Measurements from ENCODE around the gene CCDC148.
A peak's percentile ranks its signal among the peaks of the same experiment; 100 is the strongest.

Gene CCDC148

DNA sequence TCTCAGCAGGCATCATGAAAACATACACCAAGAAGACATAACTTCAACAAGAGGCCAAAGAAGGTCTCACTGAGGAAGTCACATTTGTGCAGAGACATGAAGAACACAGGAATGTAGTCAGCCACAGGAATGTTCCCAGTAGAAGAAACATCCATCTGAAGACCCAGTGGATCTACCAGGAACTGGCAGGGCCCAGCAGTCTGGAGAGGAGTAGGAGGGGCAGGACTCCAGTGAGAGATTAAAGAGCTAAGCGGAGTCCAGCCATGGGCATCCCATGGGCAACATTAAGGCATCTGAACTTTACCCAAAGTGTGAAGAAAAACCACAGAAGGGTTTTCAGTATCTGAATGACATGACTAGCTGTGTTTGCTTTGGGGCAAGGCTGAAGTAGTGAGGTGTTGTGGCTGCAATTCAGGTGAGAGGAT lies 251.8 kb downstream of the CCDC148 start:
- ATAC-seq (ENCODE audit: low read depth) (no peak), DNase-seq (ENCODE audit: low spot score in 2 of 2) (no peak)
- Mint-ChIP-seq H3K4me1 (no peaks in the 10 kb centered on the region), H3K9me3 (no peaks in the 10 kb centered on the region), H3K4me3 (no peak overlapping the region), H3K27ac (no peak overlapping the region), H3K27me3 (no peaks in the 10 kb centered on the region), H3K36me3 (no peaks in the 10 kb centered on the region)

DNA sequence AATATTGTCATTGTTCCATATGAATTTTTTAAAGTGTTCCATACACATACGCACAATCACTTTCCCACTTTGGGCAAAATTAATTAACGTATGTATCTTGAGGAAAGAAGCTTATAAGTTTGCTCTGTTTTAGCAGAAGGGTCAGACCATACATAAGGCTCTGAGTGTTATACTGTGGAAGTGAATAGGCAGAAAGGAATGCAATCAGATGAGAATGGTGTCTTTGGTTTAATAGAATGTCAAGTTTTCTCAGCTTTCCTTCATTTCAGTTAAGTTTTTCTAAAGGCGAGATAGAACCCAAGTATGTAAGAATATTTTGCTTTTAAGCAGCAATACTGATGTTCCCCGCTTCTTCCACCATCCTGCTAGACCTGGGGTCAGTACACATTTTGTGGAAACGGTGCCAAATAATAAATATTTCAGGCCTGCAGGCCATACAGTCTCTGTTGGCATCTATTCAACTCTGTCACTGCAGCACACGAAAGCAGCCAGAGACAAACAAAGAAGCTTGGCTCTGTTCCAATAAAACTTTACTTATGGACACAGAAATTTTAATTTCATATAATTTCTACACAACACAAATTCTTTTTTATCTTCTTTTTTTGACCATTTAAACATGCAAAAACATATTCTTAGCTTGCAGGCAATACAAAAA lies 254.3 kb downstream of the CCDC148 start:
- H3K9me3 Mint-ChIP-seq = no peaks in the 10 kb centered on the region
- ATAC-seq (ENCODE audit: low read depth) = no peak
- DNase-seq (ENCODE audit: low spot score in 2 of 2) = no peak

DNA sequence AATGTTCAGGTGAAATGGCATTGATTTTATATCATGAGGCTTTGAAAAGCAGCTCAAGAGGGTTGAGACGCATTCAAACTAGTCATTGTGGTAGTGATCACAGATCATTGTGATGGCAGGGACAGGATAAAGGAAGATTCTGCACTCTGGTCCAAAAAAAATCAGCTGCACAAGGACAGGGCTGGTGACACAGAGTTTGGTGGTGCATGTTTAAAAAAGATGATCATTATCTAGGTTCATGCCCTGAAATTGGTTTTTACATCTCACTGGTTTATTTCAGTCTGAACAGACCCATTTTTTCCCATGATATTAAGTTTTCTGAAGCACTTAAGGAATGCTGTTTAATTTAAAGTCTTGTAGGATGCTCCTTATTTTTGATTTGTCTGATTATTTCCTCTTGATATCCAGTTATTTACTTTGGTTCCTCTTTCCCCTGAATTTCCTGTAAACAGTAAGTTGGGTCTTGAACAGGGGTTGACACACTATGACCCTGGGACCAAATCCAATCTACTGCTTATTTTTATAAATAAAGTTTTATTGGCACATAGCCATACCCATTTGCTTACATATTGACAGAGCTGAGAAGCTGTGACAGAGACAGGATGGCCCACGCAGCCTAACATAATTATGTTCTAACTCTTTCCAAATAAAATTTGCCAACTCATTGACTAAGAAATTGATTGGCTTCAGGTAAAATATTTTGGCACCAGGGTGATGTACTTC lies 256.5 kb downstream of the CCDC148 start:
- Mint-ChIP-seq H3K27ac (no peak overlapping the region), H3K4me1 (no peaks in the 10 kb centered on the region), H3K9me3 (no peaks in the 10 kb centered on the region), H3K27me3 (no peaks in the 10 kb centered on the region), H3K4me3 (no peak overlapping the region), H3K36me3 (no peaks in the 10 kb centered on the region)
- DNase-seq (ENCODE audit: low spot score in 2 of 2) = no peak
- ATAC-seq (ENCODE audit: low read depth) = no peak

More for the DNA sequence above, 254.3 kb downstream of the CCDC148 start:
- Mint-ChIP-seq H3K4me1 (no peaks in the 10 kb centered on the region), H3K4me3 (no peak overlapping the region), H3K27me3 (no peaks in the 10 kb centered on the region), H3K36me3 (no peaks in the 10 kb centered on the region), H3K27ac (no peak overlapping the region)

DNA sequence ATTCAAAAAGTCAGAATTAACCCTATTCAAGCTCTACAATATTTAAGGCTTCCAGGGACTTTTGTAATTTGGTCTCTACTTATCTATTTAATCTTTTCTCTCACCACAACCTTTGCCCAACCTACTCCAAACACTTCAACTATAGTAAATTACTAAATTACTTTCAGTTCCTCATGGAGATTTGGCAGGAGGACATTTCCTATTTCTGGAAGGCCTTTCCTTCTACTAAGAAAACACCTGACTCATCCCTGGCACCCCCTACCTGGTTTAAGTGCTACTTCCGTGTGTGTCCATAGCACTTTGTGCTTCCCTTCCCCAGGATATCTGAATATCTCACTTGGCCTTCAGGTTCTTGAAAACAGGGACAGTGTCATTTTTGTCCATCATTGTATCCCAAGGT lies 258.6 kb downstream of the CCDC148 start:
- H3K4me1 Mint-ChIP-seq = no peaks in the 10 kb centered on the region
- no peaks in the 10 kb centered on the region for H3K36me3 Mint-ChIP-seq
- no peak for DNase-seq (ENCODE audit: low spot score in 2 of 2)
- no peaks in the 10 kb centered on the region for H3K9me3 Mint-ChIP-seq
- H3K27me3 Mint-ChIP-seq = peaks cover 2% of the 10 kb centered on the region
- no peak overlapping the region for H3K27ac Mint-ChIP-seq
- ATAC-seq (ENCODE audit: low read depth) = no peak
- H3K4me3 Mint-ChIP-seq = no peak overlapping the region

DNA sequence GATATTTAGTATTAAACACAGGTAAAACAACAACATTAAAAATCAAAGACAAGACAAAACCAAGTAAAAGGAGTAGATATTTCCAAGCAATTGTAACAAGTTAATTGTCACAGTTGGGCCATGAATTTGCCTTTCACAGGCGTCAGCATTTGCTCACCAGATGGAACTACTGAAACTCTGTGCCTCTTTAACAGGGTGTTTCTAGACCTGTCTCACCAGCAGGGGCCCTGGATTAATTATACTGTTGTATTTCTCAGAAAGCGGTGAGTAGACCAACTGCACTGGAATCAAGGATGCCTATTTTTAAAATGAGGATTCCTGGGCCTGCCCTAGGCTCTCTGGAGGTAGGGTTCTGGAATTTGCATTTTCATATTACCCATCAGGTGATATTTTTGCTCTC lies 262.3 kb downstream of the CCDC148 start:
- Mint-ChIP-seq H3K27me3 (peaks cover 2% of the 10 kb centered on the region), H3K9me3 (no peaks in the 10 kb centered on the region), H3K4me1 (peaks cover 12% of the 10 kb centered on the region), H3K27ac (no peak overlapping the region), H3K4me3 (no peak overlapping the region), H3K36me3 (no peaks in the 10 kb centered on the region)
- DNase-seq (ENCODE audit: low spot score in 2 of 2) (no peak), ATAC-seq (ENCODE audit: low read depth) (no peak)

DNA sequence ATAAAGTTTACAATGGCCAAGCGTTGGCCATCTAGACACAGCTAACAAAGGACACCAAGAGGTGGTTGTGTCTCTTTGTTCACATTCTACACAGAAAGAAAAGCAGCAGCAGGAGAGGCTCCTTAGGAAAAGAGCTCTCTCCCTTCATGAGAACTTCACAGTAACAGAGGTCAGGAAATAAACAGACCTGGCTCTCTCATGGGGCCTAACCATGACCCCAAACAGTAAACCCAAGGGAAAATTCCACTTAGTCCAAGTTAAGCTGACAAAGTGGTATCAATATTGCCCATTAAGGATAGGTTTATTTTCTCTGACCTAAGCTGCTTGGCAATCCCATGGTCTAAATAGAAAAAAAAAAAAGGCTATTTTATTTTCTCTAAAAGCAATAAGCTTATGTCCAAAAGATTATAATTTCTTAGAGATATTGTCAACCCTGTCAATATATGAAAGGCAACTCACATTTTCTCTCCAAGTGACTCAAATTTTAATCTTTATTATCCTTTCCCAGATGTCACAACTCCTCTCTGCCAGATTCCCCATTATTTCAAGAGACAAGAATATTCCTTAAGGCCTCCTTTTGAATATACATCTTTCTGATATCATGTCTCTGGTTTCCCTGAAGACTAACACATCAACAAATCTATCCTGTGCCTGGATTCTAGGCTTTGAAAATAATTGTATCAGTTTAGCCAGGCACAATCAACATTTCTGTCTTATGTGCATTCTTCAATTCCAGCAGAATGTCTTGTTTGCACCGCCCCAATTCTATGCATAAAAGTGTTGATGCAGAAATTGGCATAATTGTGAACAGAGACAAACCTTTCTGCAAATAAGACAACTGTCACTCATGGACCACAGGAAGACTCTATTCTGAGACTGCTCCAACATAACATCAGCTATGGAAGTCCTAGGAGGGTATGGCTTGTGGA lies 263.8 kb downstream of the CCDC148 start:
- DNase-seq (ENCODE audit: low spot score in 2 of 2) (no peak), ATAC-seq (ENCODE audit: low read depth) (no peak)
- Mint-ChIP-seq H3K36me3 (no peaks in the 10 kb centered on the region), H3K9me3 (no peaks in the 10 kb centered on the region), H3K27ac (no peak overlapping the region), H3K4me1 (peaks cover 12% of the 10 kb centered on the region), H3K4me3 (no peak overlapping the region), H3K27me3 (peaks cover 2% of the 10 kb centered on the region)

- H3K4me3 Mint-ChIP-seq = peak overlapping the region; percentile 67
Measured at GRCh38 chr2:158191076-158191895, 265.3 kb downstream of the CCDC148 start.

GRCh38 chr2:158189526-158189925 lies 267.0 kb downstream of the CCDC148 start:
- DNase-seq (ENCODE audit: low spot score in 2 of 2) (no peak), ATAC-seq (ENCODE audit: low read depth) (peak; percentile 60)
- Mint-ChIP-seq H3K36me3 (no peaks in the 10 kb centered on the region), H3K27ac (peak overlapping the region; percentile 3), H3K4me3 (peak overlapping the region; percentile 19), H3K9me3 (no peaks in the 10 kb centered on the region), H3K4me1 (peaks cover 12% of the 10 kb centered on the region), H3K27me3 (no peaks in the 10 kb centered on the region)

More at GRCh38 chr2:158191076-158191895, 265.3 kb downstream of the CCDC148 start:
- Mint-ChIP-seq H3K9me3 (no peaks in the 10 kb centered on the region), H3K4me1 (peaks cover 12% of the 10 kb centered on the region), H3K27ac (peak overlapping the region; percentile 87), H3K36me3 (no peaks in the 10 kb centered on the region), H3K27me3 (peaks cover 2% of the 10 kb centered on the region)
- DNase-seq (ENCODE audit: low spot score in 2 of 2) (no peak), ATAC-seq (ENCODE audit: low read depth) (peak; percentile 76)

- Mint-ChIP-seq H3K27ac (no peak overlapping the region), H3K36me3 (no peaks in the 10 kb centered on the region), H3K4me3 (no peak overlapping the region), H3K27me3 (no peaks in the 10 kb centered on the region), H3K9me3 (no peaks in the 10 kb centered on the region), H3K4me1 (peaks cover 12% of the 10 kb centered on the region)
- DNase-seq (ENCODE audit: low spot score in 2 of 2) (no peak), ATAC-seq (ENCODE audit: low read depth) (no peak)
Measured at GRCh38 chr2:158187908-158188307, 268.6 kb downstream of the CCDC148 start.

GRCh38 chr2:158184556-158185343 lies 271.8 kb downstream of the CCDC148 start:
- peaks cover 4% of the 10 kb centered on the region for H3K4me1 Mint-ChIP-seq
- no peak overlapping the region for H3K4me3 Mint-ChIP-seq
- H3K36me3 Mint-ChIP-seq = no peaks in the 10 kb centered on the region
- H3K9me3 Mint-ChIP-seq = no peaks in the 10 kb centered on the region
- no peak for DNase-seq (ENCODE audit: low spot score in 2 of 2)
- H3K27ac Mint-ChIP-seq = no peak overlapping the region
- H3K27me3 Mint-ChIP-seq = no peaks in the 10 kb centered on the region
- ATAC-seq (ENCODE audit: low read depth) = no peak

- Mint-ChIP-seq H3K27ac (no peak overlapping the region), H3K4me1 (no peaks in the 10 kb centered on the region), H3K27me3 (no peaks in the 10 kb centered on the region), H3K9me3 (no peaks in the 10 kb centered on the region), H3K36me3 (no peaks in the 10 kb centered on the region), H3K4me3 (no peak overlapping the region)
- no peak for DNase-seq (ENCODE audit: low spot score in 2 of 2)
- no peak for ATAC-seq (ENCODE audit: low read depth)
Measured at GRCh38 chr2:158184001-158184400, 272.6 kb downstream of the CCDC148 start.

DNA sequence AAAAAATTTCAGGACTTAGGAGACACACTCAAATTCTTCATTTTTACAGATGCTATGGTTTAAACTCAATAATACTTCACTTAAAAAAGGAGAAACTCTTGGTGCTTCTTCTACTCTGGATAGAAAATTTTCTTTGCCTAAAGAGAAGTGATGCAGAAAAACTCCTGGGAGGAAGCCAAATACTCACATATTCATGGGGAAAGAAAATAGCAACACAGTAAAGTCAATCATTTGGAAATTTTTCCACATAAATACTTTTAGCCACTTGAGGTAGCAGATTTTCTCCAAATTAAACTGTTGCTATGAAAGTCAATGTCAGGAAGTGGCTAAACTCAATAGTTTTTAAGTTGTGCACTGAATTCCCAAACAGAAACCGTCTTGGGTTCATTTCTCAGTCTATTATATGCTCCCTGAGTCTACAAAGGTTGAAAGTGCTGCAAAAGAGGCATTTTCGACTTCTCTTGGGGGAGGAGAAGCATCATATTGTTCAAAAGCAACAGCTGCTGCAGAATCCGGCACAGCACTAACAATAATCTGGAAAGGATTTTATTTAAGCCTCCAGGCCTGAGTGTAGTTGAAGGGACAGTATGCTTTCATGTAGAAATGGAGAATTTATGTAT lies 273.8 kb downstream of the CCDC148 start:
- Mint-ChIP-seq H3K27me3 (no peaks in the 10 kb centered on the region), H3K4me1 (no peaks in the 10 kb centered on the region), H3K9me3 (no peaks in the 10 kb centered on the region), H3K27ac (no peak overlapping the region), H3K4me3 (no peak overlapping the region), H3K36me3 (no peaks in the 10 kb centered on the region)
- no peak for ATAC-seq (ENCODE audit: low read depth)
- no peak for DNase-seq (ENCODE audit: low spot score in 2 of 2)
